ENCODE data around the gene PDE6A. TPM values are rescaled to one million over a fixed set of nuclear protein-coding genes. Genes with fewer than 3 reads are reported as not detected.
A peak's percentile ranks its signal among the peaks of the same experiment; 100 is the strongest.

PDE6A gene
- total RNA-seq, 1 experiment from 2014 or later = not detected

- Histone ChIP-seq H4K8ac (replicated peaks; ENCODE audit: insufficient read length, low read depth, low read length) (no peak overlapping the region), H3K14ac (ENCODE audit: insufficient read depth, low read length) (no peak overlapping the region), H3K27me3 (ENCODE audit: insufficient read depth, low read length) (no peaks in the 10 kb centered on the region), H3K4me2 (ENCODE audit: insufficient read depth, insufficient read length, low read length) (no peak overlapping the region), H3T11ph (ENCODE audit: low read length) (no peak overlapping the region), H4K20me1 (ENCODE audit: control insufficient read depth, insufficient read depth, insufficient read length) (no peaks in the 10 kb centered on the region), H3K23me2 (ENCODE audit: insufficient read length, low read depth, low read length, poor library complexity, severe bottlenecking) (no peaks in the 10 kb centered on the region), H3K4me1 (ENCODE audit: insufficient read depth, low read length) (0 out of 2 replicates have a peak, but pooled peaks cover 6% of the 10 kb centered on the region), H3K9me3 (ENCODE audit: control insufficient read depth, low read depth, low read length) (no peaks in the 10 kb centered on the region), H2BK20ac (ENCODE audit: low read depth, low read length, poor library complexity, severe bottlenecking) (no peak overlapping the region), H2BK15ac (ENCODE audit: low read depth, low read length) (no peak overlapping the region), H2BK120ac (ENCODE audit: low read depth, low read length, poor library complexity, severe bottlenecking) (no peak overlapping the region), H3K23ac (ENCODE audit: insufficient read length, low read depth, low read length) (no peak overlapping the region), H4K5ac (ENCODE audit: insufficient read length, low read depth, low read length) (no peak overlapping the region), H2AK5ac (ENCODE audit: insufficient read length, low read length) (no peak overlapping the region), H3K27ac (ENCODE audit: insufficient read length, low read depth, low read length) (no peak overlapping the region), H2BK12ac (ENCODE audit: insufficient read length, low read depth, low read length) (no peak overlapping the region), H3K79me2 (ENCODE audit: insufficient read depth, low read length) (no peaks in the 10 kb centered on the region), H3K56ac (ENCODE audit: insufficient read length, low read depth, low read length) (no peak overlapping the region), H2BK5ac (ENCODE audit: insufficient read length, low read length) (no peak overlapping the region), H3K18ac (ENCODE audit: insufficient read length, low read depth, low read length) (no peak overlapping the region), H3K4ac (ENCODE audit: low read depth, low read length) (no peak overlapping the region), H2AFZ (ENCODE audit: low read length) (no peak overlapping the region), H3K79me1 (ENCODE audit: insufficient read depth, low read depth, low read length, poor library complexity, severe bottlenecking) (no peaks in the 10 kb centered on the region), H3K9ac (ENCODE audit: extremely low read depth, insufficient read length, low read length) (no peak overlapping the region), H4K91ac (ENCODE audit: insufficient read length, low read depth, low read length) (no peak overlapping the region)
- Mint-ChIP-seq H3K27ac (peak overlapping the region in 1 of 3 experiments; percentile 49; a peak in 2 of 7 replicates), H3K4me1 (peaks cover 10 to 11% of the 10 kb centered on the region in 2 experiments), H3K9me3 (no peaks in the 10 kb centered on the region), H3K4me3 (no peak overlapping the region), H3K36me3 (ENCODE audit: insufficient read depth in 1 of 3, low read depth in 3 of 3) (no peaks in the 10 kb centered on the region), H3K27me3 (ENCODE audit: low read depth) (no peaks in the 10 kb centered on the region)
- TF ChIP-seq CTCF (conservative IDR thresholded peaks at IDR 0.05) = no peak
- WGBS (ENCODE audit: extremely low coverage, insufficient read length, low lambda C conversion rate) = no CpG with 5 or more reads among the region's 3 CpGs
- DNase-seq = no peak
Observed at GRCh38 chr5:149811453-149811852, 133.1 kb downstream of the PDE6A start.
